HCT116 (cell line): ENCODE results near the gene TALDO1. TPM values are rescaled to one million over a fixed set of nuclear protein-coding genes. Genes with fewer than 3 reads are reported as not detected.
A peak's percentile ranks its signal among the peaks of the same experiment; 100 is the strongest.

Source experiments
- ATAC-seq: fragments of 200-7000 bp; cut with Tn5 transposase; 2 replicates; pipeline ENCODE4 v1.9.1; 2020; ENCODE audit warnings: mild to moderate bottlenecking, moderate library complexity
- BruUV-seq: library from RNA; stranded (reverse); fragments of 400-500 nt; replicated peaks from 2 replicates; lab custom pipeline; 2021; lab: Mats Ljungman, UMichigan
- CTCF ChIA-PET: fragments of 300-600 bp; sonication (Branson Sonifier 250); formaldehyde crosslinking; loops from one replicate; lab custom pipeline; 2021; ENCODE audit warnings: antibody characterized with exemption; lab: Charles Lee
- POLR2A ChIA-PET: fragments of 300-600, 350-600 bp; sonication (Branson Sonifier 250); formaldehyde crosslinking; loops from one replicate; lab custom pipeline; 2021; ENCODE audit warnings: antibody characterized with exemption; lab: Charles Lee
- RAD21 ChIA-PET, 2 experiments: fragments of 300-600 bp; sonication (Branson Sonifier 250); formaldehyde crosslinking; loops; one replicate each; lab custom pipeline; 2023; ENCODE audit warnings: low total read pairs in 2 of 2; ENCODE audit not compliant: uncharacterized antibody in 2 of 2, unreplicated experiment in 2 of 2, low non-redundant PET in 1 of 2; lab: Charles Lee
- DNase-seq: peaks from one replicate; pipeline ENCODE4 v3.0.0-alpha.2; 2010; ENCODE audit warnings: low read depth, low spot score
- H2AFZ ChIP-seq: fragments of 200-600 bp; shearing (Covaris generic), sonication (generic); 2 replicates; pipeline ENCODE4 v1.6.1; 2017; ENCODE audit warnings: low read depth, mixed run types, mixed read lengths, antibody characterized with exemption, low read length; ENCODE audit not compliant: poor library complexity, severe bottlenecking
- H3K27ac ChIP-seq: 2 replicates; pipeline ENCODE4 v1.5.1; 2012; ENCODE audit warnings: low read depth, low read length
- H3K27me3 ChIP-seq: fragments of 200-600 bp; sonication (generic); 2 replicates; pipeline ENCODE4 v1.6.1; 2016; ENCODE audit warnings: mixed run types, low read length, mixed read lengths; ENCODE audit not compliant: insufficient read depth
- H3K36me3 ChIP-seq, 2 experiments: fragments of 200-500 bp in 1 of 2; fragments of 200-600 bp in 1 of 2; sonication (Bioruptor generic) in 1 of 2; sonication (generic) in 1 of 2; 2 replicates each; pipeline versions ENCODE4 v1.5.1 to v1.6.1; 2014 to 2016; ENCODE audit warnings: low read length in 2 of 2, inconsistent platforms in 1 of 2, mixed read lengths in 1 of 2, mixed run types in 1 of 2; ENCODE audit not compliant: insufficient read depth in 2 of 2, control insufficient read depth in 1 of 2
- H3K4me1 ChIP-seq, 2 experiments: fragments of 200-600 bp in 1 of 2; sonication (generic) in 1 of 2; 2 replicates each; pipeline versions ENCODE4 v1.5.1 to v1.6.1; 2012 to 2017; ENCODE audit warnings: low read length in 2 of 2, inconsistent platforms in 1 of 2, mild to moderate bottlenecking in 1 of 2, mixed read lengths in 1 of 2, mixed run types in 1 of 2, moderate library complexity in 1 of 2; ENCODE audit not compliant: insufficient read depth in 2 of 2, control insufficient read depth in 1 of 2
- H3K4me2 ChIP-seq: fragments of 200-600 bp; sonication (generic); 2 replicates; pipeline ENCODE4 v1.6.1; 2017; ENCODE audit warnings: mixed run types, low read length, mixed read lengths
- H3K4me3 ChIP-seq, 2 experiments: fragments of 200-600 bp in 1 of 2; sonication (generic) in 1 of 2; replicated peaks in 1 of 2; 2 replicates each; pipeline ENCODE4 v1.5.1; 2011 to 2016; ENCODE audit warnings: low read length in 2 of 2, control low read depth in 1 of 2, low read depth in 1 of 2, mild to moderate bottlenecking in 1 of 2, mixed read lengths in 1 of 2, mixed run types in 1 of 2
- H3K79me2 ChIP-seq: fragments of 200-600 bp; sonication (generic); 2 replicates; pipeline ENCODE4 v1.6.1; 2017; ENCODE audit warnings: mild to moderate bottlenecking, mixed run types, low read length, moderate library complexity, mixed read lengths; ENCODE audit not compliant: insufficient read depth
- H3K9ac ChIP-seq: fragments of 200-600 bp; sonication (generic); 2 replicates; pipeline ENCODE4 v1.6.1; 2016; ENCODE audit warnings: low read length, mixed read lengths
- H3K9me2 ChIP-seq: fragments of 200-600 bp; sonication (generic), shearing (Covaris generic); 2 replicates; pipeline ENCODE4 v1.6.1; 2017; ENCODE audit warnings: mixed run types, mild to moderate bottlenecking, moderate library complexity; ENCODE audit not compliant: insufficient read depth
- H3K9me3 ChIP-seq, 2 experiments: fragments of 200-500 bp in 1 of 2; fragments of 200-600 bp in 1 of 2; sonication (Bioruptor generic) in 1 of 2; sonication (generic) in 1 of 2; 2 replicates each; pipeline ENCODE4 v1.6.1; 2014 to 2017; ENCODE audit warnings: low read length in 2 of 2, mixed read lengths in 2 of 2, inconsistent platforms in 1 of 2, low read depth in 1 of 2, mild to moderate bottlenecking in 1 of 2, mixed run types in 1 of 2, moderate library complexity in 1 of 2; ENCODE audit not compliant: control insufficient read depth in 1 of 2, insufficient read depth in 1 of 2
- H4K20me1 ChIP-seq: fragments of 200-600 bp; sonication (generic), shearing (Covaris generic); 2 replicates; pipeline ENCODE4 v1.6.1; 2017; ENCODE audit warnings: mixed run types, mild to moderate bottlenecking, moderate library complexity; ENCODE audit not compliant: insufficient read depth
- ELF1 ChIP-seq: IDR thresholded peaks from 2 replicates; pipeline ENCODE4 v1.6.1; 2012; ENCODE audit warnings: low read depth, borderline replicate concordance
- EZH2phosphoT487 ChIP-seq: fragments of 200-600 bp; IDR thresholded peaks from 2 replicates; pipeline ENCODE4 v1.6.1; 2018; ENCODE audit warnings: antibody characterized with exemption, borderline replicate concordance
- JUND ChIP-seq: IDR thresholded peaks from 2 replicates; pipeline ENCODE4 v1.6.1; 2012
- POLR2A ChIP-seq: IDR thresholded peaks from 2 replicates; pipeline ENCODE4 v1.7.0; 2011; ENCODE audit warnings: borderline replicate concordance; ENCODE audit not compliant: insufficient read depth, insufficient read length; ENCODE audit errors: extremely low read depth
- SIN3A ChIP-seq: IDR thresholded peaks from 2 replicates; pipeline ENCODE4 v1.6.1; 2012; ENCODE audit warnings: low read depth
- SP1 ChIP-seq: IDR thresholded peaks from 2 replicates; pipeline ENCODE4 v1.6.1; 2012; ENCODE audit warnings: low read depth
- SRF ChIP-seq: IDR thresholded peaks from 2 replicates; pipeline ENCODE4 v1.6.1; 2012; ENCODE audit warnings: low read depth
- ZNF274 ChIP-seq: fragments of 200-500 bp; sonication (Bioruptor generic); IDR thresholded peaks from 2 replicates; pipeline ENCODE4 v1.6.1; 2014; ENCODE audit warnings: mild to moderate bottlenecking, low read depth, low read length, inconsistent platforms
- intact Hi-C: fragments of 100-400 bp; cut with micrococcal nuclease; formaldehyde crosslinking; loops from 2 replicates; pipeline ENCODE4 v1.10.0; 2022
- total RNA-seq: library from RNA; stranded (reverse); gene quantifications from one replicate; pipeline ENCODE4 v1.2.1, GENCODE V29; 2021; ENCODE audit not compliant: unreplicated experiment
- TF ChIP-seq, protein P1 (sequence below): IDR thresholded peaks from 2 replicates; pipeline ENCODE4 v1.6.1; 2012
- TF ChIP-seq, protein P2 (sequence below): IDR thresholded peaks from 2 replicates; pipeline ENCODE4 v1.6.1; 2012; ENCODE audit warnings: low read depth

TALDO1 gene
- total RNA-seq, 1 experiment from 2014 or later = 242 TPM

DNA sequence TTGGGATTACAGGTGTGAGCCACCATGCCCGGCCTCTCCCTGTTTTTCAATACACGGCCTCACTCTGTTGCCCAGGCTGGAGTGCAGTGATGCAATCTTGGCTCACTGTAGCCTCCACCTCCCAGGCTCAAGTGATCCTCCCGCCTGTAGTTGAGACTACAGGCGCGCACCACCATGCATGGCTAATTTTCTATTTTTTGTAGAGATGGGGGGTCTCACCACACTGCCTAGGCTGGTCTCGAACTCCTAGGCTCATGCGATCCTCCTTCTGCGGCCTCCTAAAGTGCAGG is 18.5 kb downstream of the TALDO1 start:
- TF ChIP-seq EZH2phosphoT487 (no peak), SRF (no peak), SIN3A (no peak), ZNF274 (no peak), POLR2A (no peak), JUND (no peak), SP1 (no peak), ELF1 (no peak)
- TF ChIP-seq, protein P1, sequence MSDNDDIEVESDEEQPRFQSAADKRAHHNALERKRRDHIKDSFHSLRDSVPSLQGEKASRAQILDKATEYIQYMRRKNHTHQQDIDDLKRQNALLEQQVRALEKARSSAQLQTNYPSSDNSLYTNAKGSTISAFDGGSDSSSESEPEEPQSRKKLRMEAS = no peak
- TF ChIP-seq, protein P2, sequence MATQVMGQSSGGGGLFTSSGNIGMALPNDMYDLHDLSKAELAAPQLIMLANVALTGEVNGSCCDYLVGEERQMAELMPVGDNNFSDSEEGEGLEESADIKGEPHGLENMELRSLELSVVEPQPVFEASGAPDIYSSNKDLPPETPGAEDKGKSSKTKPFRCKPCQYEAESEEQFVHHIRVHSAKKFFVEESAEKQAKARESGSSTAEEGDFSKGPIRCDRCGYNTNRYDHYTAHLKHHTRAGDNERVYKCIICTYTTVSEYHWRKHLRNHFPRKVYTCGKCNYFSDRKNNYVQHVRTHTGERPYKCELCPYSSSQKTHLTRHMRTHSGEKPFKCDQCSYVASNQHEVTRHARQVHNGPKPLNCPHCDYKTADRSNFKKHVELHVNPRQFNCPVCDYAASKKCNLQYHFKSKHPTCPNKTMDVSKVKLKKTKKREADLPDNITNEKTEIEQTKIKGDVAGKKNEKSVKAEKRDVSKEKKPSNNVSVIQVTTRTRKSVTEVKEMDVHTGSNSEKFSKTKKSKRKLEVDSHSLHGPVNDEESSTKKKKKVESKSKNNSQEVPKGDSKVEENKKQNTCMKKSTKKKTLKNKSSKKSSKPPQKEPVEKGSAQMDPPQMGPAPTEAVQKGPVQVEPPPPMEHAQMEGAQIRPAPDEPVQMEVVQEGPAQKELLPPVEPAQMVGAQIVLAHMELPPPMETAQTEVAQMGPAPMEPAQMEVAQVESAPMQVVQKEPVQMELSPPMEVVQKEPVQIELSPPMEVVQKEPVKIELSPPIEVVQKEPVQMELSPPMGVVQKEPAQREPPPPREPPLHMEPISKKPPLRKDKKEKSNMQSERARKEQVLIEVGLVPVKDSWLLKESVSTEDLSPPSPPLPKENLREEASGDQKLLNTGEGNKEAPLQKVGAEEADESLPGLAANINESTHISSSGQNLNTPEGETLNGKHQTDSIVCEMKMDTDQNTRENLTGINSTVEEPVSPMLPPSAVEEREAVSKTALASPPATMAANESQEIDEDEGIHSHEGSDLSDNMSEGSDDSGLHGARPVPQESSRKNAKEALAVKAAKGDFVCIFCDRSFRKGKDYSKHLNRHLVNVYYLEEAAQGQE = no peak
- no peak for DNase-seq
- ChIA-PET CTCF (no interaction called here), POLR2A (no interaction called here), RAD21 (no interaction called here)
- Histone ChIP-seq H3K27ac (peak overlapping the region; percentile 45), H2AFZ (no peak overlapping the region), H3K9me2 (no peaks in the 10 kb centered on the region), H3K27me3 (no peaks in the 10 kb centered on the region), H4K20me1 (peaks cover 5% of the 10 kb centered on the region; the same call in 1 of the 2 replicates), H3K9ac (no peak overlapping the region), H3K79me2 (peaks cover 10% of the 10 kb centered on the region; the same call in 1 of the 2 replicates), H3K4me1 (peaks cover 20 to 48% of the 10 kb centered on the region in 2 experiments), H3K4me3 (no peak overlapping the region), H3K9me3 (no peaks in the 10 kb centered on the region), H3K4me2 (no peak overlapping the region), H3K36me3 (peaks cover 22 to 57% of the 10 kb centered on the region in 2 experiments)
- ATAC-seq = no peak
- intact Hi-C loops = loop anchor here (1.0 to 2.0 kb wide), 3 partner anchors 37 to 102 kb away; no protein-coding TSS in a partner anchor
- BruUV-seq = no TSS peak
